Osteocyte (in vitro differentiated cells): ENCODE results near the gene SNX4. TPM values are rescaled to one million over a fixed set of nuclear protein-coding genes. Genes with fewer than 3 reads are reported as not detected.

Experiments used
- DNase-seq: peaks from one replicate; pipeline ENCODE4 v3.0.0; 2021; ENCODE audit warnings: mixed read lengths; ENCODE audit not compliant: unreplicated experiment; ENCODE audit errors: extremely low spot score
- H3K27ac Mint-ChIP-seq: one replicate; pipeline ENCODE4 v1.8.0; 2021; ENCODE audit warnings: mild to moderate bottlenecking, mixed read lengths; ENCODE audit not compliant: unreplicated experiment
- H3K27me3 Mint-ChIP-seq: one replicate; pipeline ENCODE4 v1.8.0; 2021; ENCODE audit warnings: mixed read lengths; ENCODE audit not compliant: unreplicated experiment
- H3K36me3 Mint-ChIP-seq: one replicate; pipeline ENCODE4 v1.8.0; 2021; ENCODE audit warnings: mixed read lengths; ENCODE audit not compliant: unreplicated experiment
- H3K4me1 Mint-ChIP-seq: one replicate; pipeline ENCODE4 v1.8.0; 2021; ENCODE audit warnings: mixed read lengths; ENCODE audit not compliant: unreplicated experiment
- H3K4me3 Mint-ChIP-seq: one replicate; pipeline ENCODE4 v1.8.0; 2021; ENCODE audit warnings: mild to moderate bottlenecking, moderate library complexity, mixed read lengths; ENCODE audit not compliant: unreplicated experiment
- H3K9me3 Mint-ChIP-seq: one replicate; pipeline ENCODE4 v1.8.0; 2021; ENCODE audit warnings: mixed read lengths; ENCODE audit not compliant: unreplicated experiment
- CTCF ChIP-seq: fragments of 200-600 bp; sonication (generic); IDR thresholded peaks from 2 replicates; pipeline ENCODE4 v1.5.0; 2021; ENCODE audit warnings: antibody characterized with exemption, mild to moderate bottlenecking, moderate library complexity
- total RNA-seq: library from RNA; stranded (reverse); gene quantifications from 2 replicates; pipeline ENCODE4 v1.2.1, GENCODE V29; 2021

The SNX4 gene
- total RNA-seq, 1 donor from 2014 or later: 54.4 TPM

- H3K4me1 Mint-ChIP-seq: no peaks in the 10 kb centered on the region
These were observed 91.7 kb downstream of the SNX4 start for GRCh38 chr3:125428216-125428830.

DNA sequence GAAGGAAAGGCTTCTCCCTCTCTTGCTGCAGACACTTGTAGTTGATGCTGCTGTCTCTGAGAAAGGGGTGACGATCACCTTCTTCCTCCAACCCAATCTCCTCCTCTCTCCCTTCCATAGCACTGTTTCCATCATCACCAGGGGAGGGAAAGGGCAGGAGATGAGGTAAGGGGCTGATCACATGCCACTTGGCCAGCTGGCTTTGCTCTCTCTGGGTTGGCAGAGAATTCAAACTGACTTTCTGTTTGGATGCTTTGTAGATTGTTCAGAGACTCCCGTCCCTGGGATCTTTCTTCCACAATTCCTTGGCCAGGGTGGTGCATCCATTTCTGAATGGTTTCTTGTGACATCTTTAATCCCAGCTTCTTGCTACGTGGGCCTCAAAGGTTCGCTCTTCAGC lies 101.7 kb downstream of the SNX4 start:
- TF ChIP-seq CTCF: no peak
- peaks cover 3% of the 10 kb centered on the region for H3K27me3 Mint-ChIP-seq
- no peaks in the 10 kb centered on the region for H3K36me3 Mint-ChIP-seq
- no peak overlapping the region for H3K27ac Mint-ChIP-seq
- H3K4me3 Mint-ChIP-seq: no peak overlapping the region
- no peak for DNase-seq
- no peaks in the 10 kb centered on the region for H3K9me3 Mint-ChIP-seq
- peaks cover 5% of the 10 kb centered on the region for H3K4me1 Mint-ChIP-seq

More at GRCh38 chr3:125428216-125428830, 91.7 kb downstream of the SNX4 start:
- no peak overlapping the region for H3K27ac Mint-ChIP-seq
- DNase-seq: peak; percentile 59
- no peak for TF ChIP-seq CTCF
- no peaks in the 10 kb centered on the region for H3K9me3 Mint-ChIP-seq
- H3K36me3 Mint-ChIP-seq: no peaks in the 10 kb centered on the region
- no peaks in the 10 kb centered on the region for H3K27me3 Mint-ChIP-seq
- H3K4me3 Mint-ChIP-seq: no peak overlapping the region

DNA sequence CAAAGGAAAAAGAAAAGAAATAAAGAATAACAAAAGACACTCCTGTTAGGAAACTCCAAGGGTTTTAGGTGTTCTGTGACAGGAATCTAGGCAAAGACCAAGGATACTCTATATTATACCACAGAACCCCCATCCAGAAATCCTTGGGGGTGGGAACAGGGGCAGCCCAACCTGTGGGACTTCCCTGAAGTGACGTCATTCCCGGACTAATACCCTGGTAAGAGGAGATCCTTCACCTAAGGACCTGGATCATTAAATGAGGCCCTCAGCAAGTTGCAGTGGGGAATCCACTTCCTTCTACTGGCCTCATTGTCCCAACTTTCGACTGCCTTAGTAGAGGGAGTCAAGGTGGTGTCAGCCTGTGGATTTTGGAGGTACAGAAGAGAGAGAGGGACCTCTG lies 103.8 kb downstream of the SNX4 start:
- Mint-ChIP-seq H3K27ac (no peak overlapping the region), H3K9me3 (no peaks in the 10 kb centered on the region), H3K4me1 (peaks cover 5% of the 10 kb centered on the region), H3K4me3 (no peak overlapping the region), H3K36me3 (no peaks in the 10 kb centered on the region), H3K27me3 (peaks cover 9% of the 10 kb centered on the region)
- no peak for DNase-seq
- TF ChIP-seq CTCF: no peak

DNA sequence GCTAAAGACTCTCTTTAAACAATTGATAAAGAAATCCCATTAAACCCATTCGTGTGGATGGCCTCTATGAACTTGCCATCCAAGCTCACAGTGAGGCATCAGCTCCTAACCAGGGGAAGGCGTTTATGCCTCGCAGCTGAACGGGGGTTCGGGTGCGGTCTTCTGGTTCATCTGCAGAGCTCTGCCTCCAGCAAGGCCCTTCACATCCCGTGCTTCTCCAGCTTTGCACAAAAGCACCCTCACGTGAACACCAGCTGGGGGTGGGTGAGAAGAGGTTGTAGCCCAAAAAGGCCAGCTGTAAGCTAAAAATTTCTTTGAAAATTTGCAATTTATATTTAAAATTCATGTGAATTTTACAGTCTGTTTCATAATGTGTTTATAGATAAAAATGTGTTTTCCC lies 105.3 kb downstream of the SNX4 start:
- Mint-ChIP-seq H3K4me1 (peaks cover 5% of the 10 kb centered on the region), H3K27ac (no peak overlapping the region), H3K27me3 (peaks cover 15% of the 10 kb centered on the region), H3K4me3 (no peak overlapping the region), H3K36me3 (no peaks in the 10 kb centered on the region), H3K9me3 (no peaks in the 10 kb centered on the region)
- DNase-seq: no peak
- TF ChIP-seq CTCF: no peak

- H3K27me3 Mint-ChIP-seq: peaks cover 22% of the 10 kb centered on the region
- H3K4me3 Mint-ChIP-seq: no peak overlapping the region
- H3K9me3 Mint-ChIP-seq: no peaks in the 10 kb centered on the region
- no peaks in the 10 kb centered on the region for H3K4me1 Mint-ChIP-seq
- H3K27ac Mint-ChIP-seq: no peak overlapping the region
- no peak for TF ChIP-seq CTCF
- H3K36me3 Mint-ChIP-seq: no peaks in the 10 kb centered on the region
- DNase-seq: no peak
These were observed 109.1 kb downstream of the SNX4 start for GRCh38 chr3:125410922-125411321.
